Skin of body (tissue), 2 donors: Measurements from ENCODE around the gene BMP10. TPM values are rescaled to one million over a fixed set of nuclear protein-coding genes. Genes with fewer than 3 reads are reported as not detected.
A peak's percentile ranks its signal among the peaks of the same experiment; 100 is the strongest.

ENCODE experiments used
- DNase-seq: peaks from one replicate; lab custom pipeline; 2025; lab: John Stamatoyannopoulos, UW
- total RNA-seq: library from RNA; depleted of rRNA; stranded (reverse); fragments of >200 nt; gene quantifications from one replicate; pipeline ENCODE4 v1.2.3, GENCODE V29; 2014

BMP10 gene
- total RNA-seq, 1 donor from 2014 or later = not detected

GRCh38 chr2:68850524-68850923, 20.7 kb downstream of the BMP10 start:
- DNase-seq = no peak

DNA sequence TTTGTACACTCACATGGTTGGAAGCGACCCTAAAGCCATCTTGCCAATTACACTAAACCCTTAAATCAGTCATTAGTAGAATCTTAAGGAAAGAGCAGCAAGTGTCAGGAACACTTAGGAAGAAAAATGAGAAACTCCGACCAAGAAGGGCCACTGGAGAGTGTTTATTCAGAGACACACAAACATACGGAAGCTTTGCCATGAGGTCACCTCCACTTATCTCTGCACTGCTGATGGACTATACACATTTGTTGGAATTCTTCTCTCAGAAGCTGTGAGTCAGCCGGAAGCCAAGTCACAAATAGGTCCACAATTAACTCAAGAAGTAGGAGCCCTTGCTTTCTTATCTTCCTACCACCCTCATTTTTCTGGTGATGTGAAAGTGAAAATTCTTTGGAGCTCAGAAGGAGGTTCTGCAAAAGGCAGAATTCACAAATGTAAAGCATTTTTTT, 21.6 kb downstream of the BMP10 start:
- no peak for DNase-seq

DNA sequence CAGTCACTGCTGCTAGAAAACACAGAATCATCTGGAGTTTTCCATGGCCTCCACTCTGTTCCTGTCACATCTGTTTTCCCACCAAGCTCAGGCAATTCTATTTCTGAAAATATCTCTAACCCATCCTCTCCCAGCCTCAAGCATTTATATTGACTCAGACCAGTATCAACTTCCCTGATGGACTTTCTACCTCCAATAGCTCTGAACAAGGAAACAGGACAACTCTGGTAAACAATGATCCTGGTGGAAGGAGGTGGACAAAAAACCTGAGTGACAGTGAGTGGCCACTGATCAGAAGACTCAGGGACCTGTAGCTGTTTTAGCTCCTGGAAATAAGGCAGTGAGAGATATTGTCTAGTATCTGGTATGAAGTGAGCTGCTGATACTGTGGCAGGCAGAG, 23.4 kb downstream of the BMP10 start:
- no peak for DNase-seq

GRCh38 chr2:68846091-68846490, 25.1 kb downstream of the BMP10 start:
- DNase-seq = no peak

- DNase-seq = no peak
These were observed 26.2 kb downstream of the BMP10 start for GRCh38 chr2:68845043-68845442.

GRCh38 chr2:68839260-68839833, 31.9 kb downstream of the BMP10 start:
- no peak for DNase-seq

DNA sequence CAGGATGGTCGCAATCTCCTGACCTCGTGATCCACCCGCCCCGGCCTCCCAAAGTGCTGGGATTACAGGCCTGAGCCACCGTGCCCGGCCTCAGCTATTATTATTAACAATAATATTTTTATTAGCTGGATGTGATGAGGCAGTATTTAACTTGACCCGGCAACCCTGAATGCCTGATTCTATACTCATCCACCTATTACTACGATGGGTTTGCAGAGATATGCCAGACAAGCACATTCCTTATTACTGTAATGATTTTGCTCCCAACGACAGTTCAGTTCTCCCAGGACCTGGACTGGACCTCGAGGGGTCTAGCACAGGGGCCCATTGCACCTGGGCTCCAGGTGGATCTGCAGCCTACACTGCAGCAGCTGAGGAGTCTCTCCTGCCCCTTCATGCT, 32.6 kb downstream of the BMP10 start:
- no peak for DNase-seq

- DNase-seq = no peak
These were observed 33.3 kb downstream of the BMP10 start for GRCh38 chr2:68837861-68838341.

GRCh38 chr2:68837164-68837860, 33.9 kb downstream of the BMP10 start:
- no peak for DNase-seq

- DNase-seq = no peak
These were observed 35.6 kb downstream of the BMP10 start for GRCh38 chr2:68835621-68836020.

GRCh38 chr2:68834737-68835376, 36.3 kb downstream of the BMP10 start:
- no peak for DNase-seq

DNA sequence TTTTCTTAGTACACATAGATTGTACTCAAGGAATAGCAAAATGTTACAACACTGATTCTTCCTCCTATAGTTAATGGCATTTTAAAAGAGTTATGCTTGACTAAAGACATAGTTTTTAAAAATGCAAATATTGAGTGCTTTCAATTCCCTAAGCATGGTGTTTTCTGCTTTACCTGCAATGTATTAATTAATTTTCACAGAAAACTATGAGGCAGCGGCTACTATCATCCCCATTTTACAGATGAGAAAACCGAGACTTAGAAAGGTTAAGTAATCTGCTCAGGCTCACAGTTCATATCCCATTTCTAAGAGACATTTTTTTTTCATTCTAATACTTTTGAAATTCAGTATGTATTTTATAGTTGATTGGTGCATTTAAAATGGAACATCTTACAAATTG, 38.0 kb downstream of the BMP10 start:
- no peak for DNase-seq

GRCh38 chr2:68832233-68832869, 38.8 kb downstream of the BMP10 start:
- DNase-seq = peak; percentile 39

GRCh38 chr2:68831686-68832232, 39.4 kb downstream of the BMP10 start:
- DNase-seq = no peak

DNA sequence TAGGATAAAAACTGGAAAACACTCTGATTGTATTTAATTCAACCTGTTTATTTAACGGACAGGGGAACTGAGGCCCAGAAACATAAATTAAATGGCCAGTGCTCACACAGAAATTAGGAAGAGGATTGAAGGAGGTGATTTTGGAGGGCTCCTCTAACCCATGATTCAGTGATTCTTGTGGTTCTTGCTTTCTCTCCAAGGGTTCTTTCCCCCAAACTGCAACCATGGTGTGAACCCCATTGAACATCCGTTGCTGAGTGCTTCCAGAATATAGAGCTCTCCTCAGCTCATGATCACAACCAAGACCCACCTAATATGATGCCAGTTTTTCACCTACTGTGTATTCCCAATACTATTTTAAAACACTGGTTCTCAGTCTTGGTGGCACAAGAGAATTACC, 41.4 kb downstream of the BMP10 start:
- no peak for DNase-seq

GRCh38 chr2:68828887-68829708, 42.1 kb downstream of the BMP10 start:
- peak; percentile 99 for DNase-seq

- no peak for DNase-seq
These were observed 43.5 kb downstream of the BMP10 start for GRCh38 chr2:68827666-68828065.

DNA sequence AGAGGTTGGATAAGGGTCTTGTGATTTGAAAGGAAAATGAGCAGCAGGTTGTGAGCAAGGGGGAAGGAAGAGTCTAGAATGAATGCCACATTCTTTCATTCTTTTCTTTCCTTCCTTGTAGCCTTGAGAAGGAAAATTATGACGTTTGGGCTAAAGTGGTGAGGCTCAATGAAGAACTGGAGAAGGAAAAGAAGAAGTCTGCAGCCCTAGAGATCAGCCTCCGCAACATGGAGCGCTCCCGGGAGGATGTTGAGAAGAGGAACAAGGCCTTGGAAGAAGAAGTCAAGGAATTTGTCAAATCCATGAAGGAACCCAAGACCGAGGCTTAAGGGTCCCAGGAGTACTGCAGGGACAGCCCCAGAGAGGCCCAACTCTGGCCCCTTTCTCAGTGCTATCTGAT, 45.3 kb downstream of the BMP10 start:
- DNase-seq = no peak

DNA sequence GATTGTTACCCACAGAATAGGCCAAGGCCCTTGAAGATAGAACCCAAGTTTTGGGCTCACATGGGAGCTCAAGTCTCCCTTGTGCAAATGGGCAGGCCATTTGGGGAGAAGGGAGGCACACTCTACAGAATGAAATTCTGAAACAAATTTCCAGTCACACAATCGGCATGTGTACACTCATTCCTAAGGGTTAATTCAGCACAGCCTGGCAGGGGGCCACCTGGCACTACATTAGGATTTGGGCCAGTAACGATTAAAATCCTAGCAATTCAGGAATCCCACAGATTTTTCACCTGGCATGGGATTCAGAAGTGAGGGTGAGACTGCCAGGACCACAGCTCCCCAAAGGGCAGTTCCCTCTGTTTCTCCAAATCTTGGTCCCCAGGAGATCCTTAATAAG, 46.4 kb downstream of the BMP10 start:
- no peak for DNase-seq

GRCh38 chr2:68822207-68822872, 48.9 kb downstream of the BMP10 start:
- DNase-seq = no peak
